H9 (cell line): ENCODE data around the gene MED9. TPM values are rescaled to one million over a fixed set of nuclear protein-coding genes. Genes with fewer than 3 reads are reported as not detected.

Source experiments
- DNase-seq: peaks from one replicate; pipeline ENCODE4 v3.0.0-alpha.2; 2017
- H2AFZ ChIP-seq: one replicate; pipeline ENCODE4 v1.6.1; 2013; ENCODE audit warnings: mild to moderate bottlenecking, low read length, control low read depth, moderate library complexity
- H2AK5ac ChIP-seq: 2 replicates; pipeline ENCODE4 v1.6.1; 2013; ENCODE audit warnings: low read length, control low read depth, mixed read lengths; ENCODE audit not compliant: insufficient read length
- H2BK120ac ChIP-seq: one replicate; pipeline ENCODE4 v1.6.1; 2013; ENCODE audit warnings: low read depth, mild to moderate bottlenecking, low read length, control low read depth, inconsistent platforms; ENCODE audit not compliant: poor library complexity, severe bottlenecking
- H2BK12ac ChIP-seq: 2 replicates; pipeline ENCODE4 v1.6.1; 2013; ENCODE audit warnings: low read length, control low read depth, mixed read lengths, low read depth; ENCODE audit not compliant: insufficient read length
- H2BK15ac ChIP-seq: 2 replicates; pipeline ENCODE4 v1.6.1; 2013; ENCODE audit warnings: low read depth, low read length, control low read depth
- H2BK20ac ChIP-seq: one replicate; pipeline ENCODE4 v1.6.1; 2013; ENCODE audit warnings: low read depth, mild to moderate bottlenecking, low read length, control low read depth, inconsistent platforms; ENCODE audit not compliant: poor library complexity, severe bottlenecking
- H2BK5ac ChIP-seq: 2 replicates; pipeline ENCODE4 v1.6.1; 2013; ENCODE audit warnings: low read length, control low read depth, mixed read lengths; ENCODE audit not compliant: insufficient read length
- H3K14ac ChIP-seq: 2 replicates; pipeline ENCODE4 v1.6.1; 2013; ENCODE audit warnings: low read length, control low read depth; ENCODE audit not compliant: insufficient read depth
- H3K18ac ChIP-seq: 2 replicates; pipeline ENCODE4 v1.6.1; 2013; ENCODE audit warnings: low read depth, mild to moderate bottlenecking, mixed read lengths, low read length, control low read depth; ENCODE audit not compliant: insufficient read length
- H3K23ac ChIP-seq: 2 replicates; pipeline ENCODE4 v1.6.1; 2013; ENCODE audit warnings: low read length, control low read depth, mixed read lengths, low read depth; ENCODE audit not compliant: insufficient read length
- H3K23me2 ChIP-seq: 2 replicates; pipeline ENCODE4 v1.6.1; 2013; ENCODE audit warnings: low read depth, mild to moderate bottlenecking, mixed read lengths, low read length, control low read depth; ENCODE audit not compliant: insufficient read length, poor library complexity, severe bottlenecking
- H3K27ac ChIP-seq: 2 replicates; pipeline ENCODE4 v1.5.1; 2013; ENCODE audit warnings: low read length, control low read depth, mixed read lengths, low read depth; ENCODE audit not compliant: insufficient read length
- H3K27me3 ChIP-seq: 2 replicates; pipeline ENCODE4 v1.6.1; 2013; ENCODE audit warnings: low read length, control low read depth, inconsistent platforms; ENCODE audit not compliant: insufficient read depth
- H3K4ac ChIP-seq: 2 replicates; pipeline ENCODE4 v1.6.1; 2013; ENCODE audit warnings: low read depth, mild to moderate bottlenecking, control low read depth, inconsistent platforms, low read length, moderate library complexity
- H3K4me1 ChIP-seq: 2 replicates; pipeline ENCODE4 v1.6.1; 2013; ENCODE audit warnings: low read length, control low read depth, inconsistent platforms; ENCODE audit not compliant: insufficient read depth
- H3K4me2 ChIP-seq: 2 replicates; pipeline ENCODE4 v1.6.1; 2013; ENCODE audit warnings: low read length, control low read depth, mixed read lengths; ENCODE audit not compliant: insufficient read length, insufficient read depth
- H3K56ac ChIP-seq: 2 replicates; pipeline ENCODE4 v1.6.1; 2013; ENCODE audit warnings: low read depth, mild to moderate bottlenecking, mixed read lengths, low read length, control low read depth; ENCODE audit not compliant: insufficient read length
- H3K79me1 ChIP-seq: 2 replicates; pipeline ENCODE4 v1.6.1; 2013; ENCODE audit warnings: low read depth, mild to moderate bottlenecking, moderate library complexity, low read length, control low read depth, inconsistent platforms; ENCODE audit not compliant: insufficient read depth, poor library complexity, severe bottlenecking
- H3K79me2 ChIP-seq: 2 replicates; pipeline ENCODE4 v1.6.1; 2013; ENCODE audit warnings: low read length, control low read depth, inconsistent platforms; ENCODE audit not compliant: insufficient read depth
- H3K9ac ChIP-seq: 2 replicates; pipeline ENCODE4 v1.6.1; 2013; ENCODE audit warnings: low read length, control low read depth, mixed read lengths; ENCODE audit not compliant: insufficient read length; ENCODE audit errors: extremely low read depth
- H3K9me3 ChIP-seq: one replicate; pipeline ENCODE4 v1.6.1; 2013; ENCODE audit warnings: low read depth, low read length, inconsistent platforms; ENCODE audit not compliant: control insufficient read depth
- H3T11ph ChIP-seq: one replicate; pipeline ENCODE4 v1.6.1; 2013; ENCODE audit warnings: mild to moderate bottlenecking, low read length, control low read depth, inconsistent platforms
- H4K20me1 ChIP-seq: one replicate; pipeline ENCODE4 v1.6.1; 2013; ENCODE audit not compliant: control insufficient read depth, insufficient read length, insufficient read depth
- H4K5ac ChIP-seq: 2 replicates; pipeline ENCODE4 v1.6.1; 2013; ENCODE audit warnings: low read depth, mild to moderate bottlenecking, mixed read lengths, low read length, control low read depth; ENCODE audit not compliant: insufficient read length
- H4K8ac ChIP-seq: replicated peaks from 2 replicates; pipeline ENCODE4 v1.6.1; 2013; ENCODE audit warnings: low read length, control low read depth, mixed read lengths, low read depth; ENCODE audit not compliant: insufficient read length
- H4K91ac ChIP-seq: 2 replicates; pipeline ENCODE4 v1.6.1; 2013; ENCODE audit warnings: low read depth, mild to moderate bottlenecking, moderate library complexity, mixed read lengths, low read length, control low read depth; ENCODE audit not compliant: insufficient read length
- H3K27ac Mint-ChIP-seq, 3 experiments: 2 replicates in 2 of 3; 3 replicates in 1 of 3; pipeline ENCODE4 v1.8.0; 2020 to 2021; ENCODE audit warnings: mixed read lengths in 3 of 3, mild to moderate bottlenecking in 1 of 3, moderate library complexity in 1 of 3
- H3K27me3 Mint-ChIP-seq: 2 replicates; pipeline ENCODE4 v1.8.0; 2021; ENCODE audit warnings: low read depth, mild to moderate bottlenecking, moderate library complexity, mixed read lengths
- H3K36me3 Mint-ChIP-seq, 3 experiments: 2 replicates in 2 of 3; 3 replicates in 1 of 3; pipeline ENCODE4 v1.8.0; 2020 to 2021; ENCODE audit warnings: low read depth in 3 of 3, mixed read lengths in 3 of 3; ENCODE audit not compliant: insufficient read depth in 1 of 3
- H3K4me1 Mint-ChIP-seq, 2 experiments: 2 replicates each; pipeline ENCODE4 v1.8.0; 2020; ENCODE audit warnings: mixed read lengths in 2 of 2
- H3K4me3 Mint-ChIP-seq, 2 experiments: 2 replicates in 1 of 2; 3 replicates in 1 of 2; pipeline ENCODE4 v1.8.0; 2020 to 2021; ENCODE audit warnings: mild to moderate bottlenecking in 2 of 2, mixed read lengths in 2 of 2, moderate library complexity in 1 of 2
- H3K9me3 Mint-ChIP-seq, 2 experiments: 2 replicates in 1 of 2; 3 replicates in 1 of 2; pipeline ENCODE4 v1.8.0; 2020; ENCODE audit warnings: mild to moderate bottlenecking in 2 of 2, mixed read lengths in 2 of 2, moderate library complexity in 1 of 2
- CTCF ChIP-seq: fragments of 200-600 bp; sonication (generic); conservative IDR thresholded peaks from 3 replicates; pipeline ENCODE4 v1.8.0; 2021; ENCODE audit warnings: antibody characterized with exemption, mild to moderate bottlenecking
- WGBS: extraction: QIAGEN DNeasy Blood & Tissue Kit; methylation state at CpG from one replicate; pipeline ENCODE4 v1.1.7; 2013; ENCODE audit warnings: missing lambda C conversion rate, low lambda C conversion rate, mixed read lengths; ENCODE audit not compliant: insufficient read length; ENCODE audit errors: extremely low coverage; 5-methylcytosine and 5-hydroxymethylcytosine counted together
- total RNA-seq: library from RNA; stranded (reverse); gene quantifications from 2 replicates; pipeline ENCODE4 v1.2.1, GENCODE V29; 2021

Gene MED9
- total RNA-seq, 1 experiment from 2014 or later, result 20.0 TPM

GRCh38 chr17:17518951-17519350 lies 42.2 kb downstream of the MED9 start:
- H3K14ac ChIP-seq, result no peak overlapping the region
- no peak overlapping the region for H4K8ac ChIP-seq
- no peaks in the 10 kb centered on the region for H3K79me1 ChIP-seq
- peaks cover under 1% of the 10 kb centered on the region for H4K20me1 ChIP-seq
- H3K9ac ChIP-seq, result no peak overlapping the region
- H3K23ac ChIP-seq, result no peak overlapping the region
- Mint-ChIP-seq H3K9me3 (peaks cover 0 to under 1% of the 10 kb centered on the region in 2 experiments; a peak in 1 of 5 replicates), H3K27ac (no peak overlapping the region), H3K36me3 (peaks cover 0 to 4% (median 3%) of the 10 kb centered on the region in 3 experiments; a peak in 3 of 7 replicates), H3K4me3 (no peak overlapping the region), H3K4me1 (peaks cover 43 to 46% of the 10 kb centered on the region in 2 experiments), H3K27me3 (no peaks in the 10 kb centered on the region)
- H3K4me1 ChIP-seq, result peaks cover 4% of the 10 kb centered on the region; the same call in 1 of the 2 replicates
- no CpG with 5 or more reads among the region's 5 CpGs for WGBS
- no peaks in the 10 kb centered on the region for H3K79me2 ChIP-seq
- no peaks in the 10 kb centered on the region for H3K27me3 ChIP-seq
- no peak overlapping the region for H2AK5ac ChIP-seq
- no peak for TF ChIP-seq CTCF
- H3K9me3 ChIP-seq, result no peaks in the 10 kb centered on the region
- H3K23me2 ChIP-seq, result no peaks in the 10 kb centered on the region
- no peak overlapping the region for H3K4ac ChIP-seq
- no peak overlapping the region for H2BK15ac ChIP-seq
- no peak overlapping the region for H3K4me2 ChIP-seq
- no peak overlapping the region for H3K56ac ChIP-seq
- no peak overlapping the region for H3K27ac ChIP-seq
- no peak overlapping the region for H2BK120ac ChIP-seq
- H2BK5ac ChIP-seq, result no peak overlapping the region
- no peak for DNase-seq
- no peak overlapping the region for H2BK20ac ChIP-seq
- H2BK12ac ChIP-seq, result no peak overlapping the region
- H3K18ac ChIP-seq, result no peak overlapping the region
- no peak overlapping the region for H2AFZ ChIP-seq
- H4K5ac ChIP-seq, result no peak overlapping the region
- no peak overlapping the region for H4K91ac ChIP-seq
- no peak overlapping the region for H3T11ph ChIP-seq
